Trophoblast cell (in vitro differentiated cells and primary cell): ENCODE data around the gene FLT1.

ENCODE experiments used
- DNase-seq, 2 donors: peaks; one replicate each; pipeline ENCODE4 v3.0.0-alpha.2; 2016
- H2AFZ ChIP-seq: 2 replicates; pipeline ENCODE4 v1.6.1; 2013; ENCODE audit warnings: low read length, moderate library complexity, mild to moderate bottlenecking; ENCODE audit not compliant: insufficient read depth, poor library complexity
- H2AK5ac ChIP-seq: 2 replicates; pipeline ENCODE4 v1.6.1; 2013; ENCODE audit warnings: mild to moderate bottlenecking, low read length
- H2BK120ac ChIP-seq: 2 replicates; pipeline ENCODE4 v1.6.1; 2013; ENCODE audit warnings: low read length, mild to moderate bottlenecking, moderate library complexity; ENCODE audit not compliant: insufficient read depth, poor library complexity
- H2BK12ac ChIP-seq: 2 replicates; pipeline ENCODE4 v1.6.1; 2013; ENCODE audit warnings: mild to moderate bottlenecking, low read length, moderate library complexity
- H2BK5ac ChIP-seq: 2 replicates; pipeline ENCODE4 v1.6.1; 2013; ENCODE audit warnings: low read length, low read depth, moderate library complexity, mild to moderate bottlenecking; ENCODE audit not compliant: poor library complexity
- H3K14ac ChIP-seq: 2 replicates; pipeline ENCODE4 v1.6.1; 2013; ENCODE audit warnings: mild to moderate bottlenecking, low read length
- H3K18ac ChIP-seq: 2 replicates; pipeline ENCODE4 v1.6.1; 2013; ENCODE audit warnings: mild to moderate bottlenecking, low read length
- H3K23ac ChIP-seq: 2 replicates; pipeline ENCODE4 v1.6.1; 2013; ENCODE audit warnings: low read length
- H3K27ac ChIP-seq: 2 replicates; pipeline ENCODE4 v1.5.1; 2013; ENCODE audit warnings: low read depth, mild to moderate bottlenecking, inconsistent platforms, low read length, moderate library complexity
- H3K27me3 ChIP-seq: 2 replicates; pipeline ENCODE4 v1.6.1; 2013; ENCODE audit warnings: inconsistent platforms, mild to moderate bottlenecking, low read length, moderate library complexity; ENCODE audit not compliant: insufficient read depth
- H3K36me3 ChIP-seq, 2 experiments: 1 replicate in 1 of 2; 2 replicates in 1 of 2; pipeline ENCODE4 v1.6.1; 2013; ENCODE audit warnings: low read length in 2 of 2, mild to moderate bottlenecking in 2 of 2, moderate library complexity in 1 of 2; ENCODE audit not compliant: insufficient read depth in 2 of 2, control insufficient read depth in 1 of 2
- H3K4ac ChIP-seq: 2 replicates; pipeline ENCODE4 v1.6.1; 2013; ENCODE audit warnings: low read depth, mild to moderate bottlenecking, low read length, moderate library complexity
- H3K4me1 ChIP-seq, 2 experiments: 1 replicate in 1 of 2; 2 replicates in 1 of 2; pipeline ENCODE4 v1.6.1; 2013; ENCODE audit warnings: low read length in 2 of 2, mild to moderate bottlenecking in 2 of 2, moderate library complexity in 1 of 2; ENCODE audit not compliant: insufficient read depth in 2 of 2, control insufficient read depth in 1 of 2
- H3K4me2 ChIP-seq: 2 replicates; pipeline ENCODE4 v1.6.1; 2013; ENCODE audit warnings: inconsistent platforms, mild to moderate bottlenecking, low read length, moderate library complexity
- H3K4me3 ChIP-seq: 2 replicates; pipeline ENCODE4 v1.5.1; 2013; ENCODE audit warnings: mild to moderate bottlenecking, low read depth, low read length, inconsistent platforms
- H3K79me1 ChIP-seq: one replicate; pipeline ENCODE4 v1.6.1; 2013; ENCODE audit warnings: low read length
- H3K79me2 ChIP-seq: 2 replicates; pipeline ENCODE4 v1.6.1; 2013; ENCODE audit warnings: low read length, mild to moderate bottlenecking; ENCODE audit not compliant: control insufficient read depth, insufficient read depth, poor library complexity
- H3K9ac ChIP-seq: 2 replicates; pipeline ENCODE4 v1.6.1; 2013; ENCODE audit warnings: mild to moderate bottlenecking, low read length
- H3K9me3 ChIP-seq: 2 replicates; pipeline ENCODE4 v1.6.1; 2013; ENCODE audit warnings: low read depth, mild to moderate bottlenecking, control low read depth, inconsistent platforms, low read length; ENCODE audit not compliant: insufficient read depth
- H4K12ac ChIP-seq: 2 replicates; pipeline ENCODE4 v1.6.1; 2013; ENCODE audit warnings: low read depth, mild to moderate bottlenecking, low read length, moderate library complexity
- H4K8ac ChIP-seq: 2 replicates; pipeline ENCODE4 v1.6.1; 2013; ENCODE audit warnings: low read depth, mild to moderate bottlenecking, low read length, moderate library complexity
- H4K91ac ChIP-seq: one replicate; pipeline ENCODE4 v1.6.1; 2013; ENCODE audit warnings: low read depth, mild to moderate bottlenecking, low read length, moderate library complexity
- whole genome bisulfite sequencing: extraction: QIAGEN DNeasy Blood & Tissue Kit; methylation state at CpG from one replicate; pipeline ENCODE4 v1.1.7; 2013; ENCODE audit warnings: missing lambda C conversion rate; ENCODE audit not compliant: insufficient read length, insufficient coverage; ENCODE audit errors: extremely low coverage; 5-methylcytosine and 5-hydroxymethylcytosine counted together

The FLT1 gene

GRCh38 chr13:28435917-28436316 lies 59.0 kb downstream of the FLT1 start:
- no CpG with 5 or more reads among the region's 6 CpGs for whole genome bisulfite sequencing
- Histone ChIP-seq H3K4me3 (no peak overlapping the region), H2BK120ac (no peak overlapping the region), H3K4me2 (no peak overlapping the region), H4K91ac (no peak overlapping the region), H3K9me3 (no peaks in the 10 kb centered on the region), H3K14ac (no peak overlapping the region), H3K27me3 (no peaks in the 10 kb centered on the region), H3K23ac (no peak overlapping the region), H2BK12ac (no peak overlapping the region), H3K9ac (no peak overlapping the region), H3K36me3 (no peaks in the 10 kb centered on the region), H3K4me1 (no peaks in the 10 kb centered on the region), H3K4ac (no peak overlapping the region), H3K79me2 (no peaks in the 10 kb centered on the region), H2BK5ac (no peak overlapping the region), H3K18ac (no peak overlapping the region), H3K79me1 (no peaks in the 10 kb centered on the region), H4K12ac (no peak overlapping the region), H3K27ac (no peak overlapping the region), H2AFZ (no peak overlapping the region), H2AK5ac (no peak overlapping the region), H4K8ac (no peak overlapping the region)
- DNase-seq, result no peak

- H3K14ac ChIP-seq, result no peak overlapping the region
- no peaks in the 10 kb centered on the region for H3K27me3 ChIP-seq
- H3K9me3 ChIP-seq, result no peaks in the 10 kb centered on the region
- no peak overlapping the region for H2BK12ac ChIP-seq
- no peak overlapping the region for H4K91ac ChIP-seq
- H3K23ac ChIP-seq, result no peak overlapping the region
- no peak overlapping the region for H3K4me2 ChIP-seq
- no peak overlapping the region for H3K18ac ChIP-seq
- H3K36me3 ChIP-seq, result no peaks in the 10 kb centered on the region
- H2AFZ ChIP-seq, result no peak overlapping the region
- H3K27ac ChIP-seq, result no peak overlapping the region
- no peak overlapping the region for H2BK120ac ChIP-seq
- no peak overlapping the region for H3K4me3 ChIP-seq
- no peak overlapping the region for H2BK5ac ChIP-seq
- H3K4me1 ChIP-seq, result no peaks in the 10 kb centered on the region
- DNase-seq, result no peak
- no peak overlapping the region for H3K9ac ChIP-seq
- WGBS, result no CpG with 5 or more reads among the region's 4 CpGs
- no peak overlapping the region for H2AK5ac ChIP-seq
- no peak overlapping the region for H3K4ac ChIP-seq
- no peak overlapping the region for H4K8ac ChIP-seq
- no peaks in the 10 kb centered on the region for H3K79me2 ChIP-seq
- no peak overlapping the region for H4K12ac ChIP-seq
- no peaks in the 10 kb centered on the region for H3K79me1 ChIP-seq
Observed at GRCh38 chr13:28434926-28435325, 60.0 kb downstream of the FLT1 start.

DNA sequence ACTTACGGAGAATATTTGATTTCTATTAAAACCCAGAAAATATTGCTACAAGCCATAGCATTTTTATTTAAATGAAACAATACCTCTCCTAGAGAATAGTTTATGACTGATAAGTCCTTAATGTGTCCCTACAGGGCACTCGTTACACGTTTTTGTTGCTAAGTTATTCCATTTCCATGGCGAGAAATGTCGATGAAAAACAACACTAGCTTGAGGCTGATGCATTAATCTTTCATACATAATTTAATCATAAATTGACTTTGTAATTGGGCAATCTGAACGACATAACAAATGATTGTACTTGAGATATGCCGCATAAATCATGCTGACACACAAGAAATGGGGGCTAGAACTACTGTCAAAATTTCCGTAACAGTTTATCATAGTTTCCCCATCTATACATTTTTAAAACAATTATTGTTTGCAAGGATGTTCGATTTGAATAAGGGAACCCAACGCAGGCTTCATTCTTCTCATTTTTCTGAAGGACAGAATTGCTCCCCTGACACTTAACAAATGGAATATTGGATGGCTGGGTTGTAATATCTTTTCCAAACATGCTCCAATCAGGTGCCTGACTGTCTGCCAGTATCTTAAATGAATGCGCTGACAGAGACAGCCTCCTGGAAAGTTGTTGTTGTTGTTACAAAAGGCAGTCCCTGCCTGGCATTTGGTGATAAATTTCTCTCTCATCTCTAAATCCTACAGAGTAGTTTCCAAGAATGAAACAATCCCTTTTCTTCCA lies 61.9 kb downstream of the FLT1 start:
- no peak overlapping the region for H3K14ac ChIP-seq
- peaks cover 0 to 2% of the 10 kb centered on the region in 2 experiments for H3K4me1 ChIP-seq
- WGBS, result no CpG with 5 or more reads among the region's 11 CpGs
- no peak overlapping the region for H2BK5ac ChIP-seq
- no peak overlapping the region for H2AK5ac ChIP-seq
- no peaks in the 10 kb centered on the region for H3K27me3 ChIP-seq
- no peak overlapping the region for H3K9ac ChIP-seq
- H2AFZ ChIP-seq, result no peak overlapping the region
- H2BK12ac ChIP-seq, result no peak overlapping the region
- H3K27ac ChIP-seq, result no peak overlapping the region
- H3K9me3 ChIP-seq, result no peaks in the 10 kb centered on the region
- no peaks in the 10 kb centered on the region for H3K79me1 ChIP-seq
- H3K18ac ChIP-seq, result no peak overlapping the region
- no peak overlapping the region for H2BK120ac ChIP-seq
- H4K91ac ChIP-seq, result no peak overlapping the region
- no peaks in the 10 kb centered on the region for H3K79me2 ChIP-seq
- no peak overlapping the region for H3K4me3 ChIP-seq
- H3K36me3 ChIP-seq, result no peaks in the 10 kb centered on the region
- H3K4me2 ChIP-seq, result no peak overlapping the region
- H3K4ac ChIP-seq, result no peak overlapping the region
- H4K8ac ChIP-seq, result no peak overlapping the region
- no peak overlapping the region for H3K23ac ChIP-seq
- no peak overlapping the region for H4K12ac ChIP-seq
- DNase-seq, result no peak

DNA sequence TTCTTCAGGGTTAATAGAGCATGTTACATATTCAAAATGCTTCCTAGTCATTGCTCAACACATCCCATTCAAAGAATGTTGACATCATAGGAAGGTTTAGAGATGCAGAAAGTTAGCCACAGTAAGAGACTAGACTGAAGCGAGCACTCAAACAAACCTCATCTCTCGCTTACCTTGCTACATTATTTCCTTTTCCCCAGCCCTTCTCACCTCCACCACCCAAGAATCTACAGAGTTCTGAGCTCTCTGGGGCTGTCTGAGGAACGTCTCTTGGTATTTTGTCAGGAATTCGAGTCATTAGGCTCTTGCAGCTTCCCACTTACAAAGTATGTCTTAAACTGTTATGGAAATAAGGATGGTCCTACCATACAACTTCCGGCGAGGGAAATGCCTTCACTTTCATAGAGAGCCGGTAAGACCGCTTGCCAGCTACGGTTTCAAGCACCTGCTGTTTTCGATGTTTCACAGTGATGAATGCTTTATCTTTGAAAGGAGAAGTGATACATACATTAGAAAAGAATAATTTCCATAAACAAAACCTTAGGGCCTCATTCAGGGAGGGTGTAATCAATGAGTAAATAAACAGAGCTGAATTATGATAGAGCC lies 65.1 kb downstream of the FLT1 start:
- WGBS, result no CpG with 5 or more reads among the region's 10 CpGs
- H3K79me1 ChIP-seq, result no peaks in the 10 kb centered on the region
- H3K4me3 ChIP-seq, result no peak overlapping the region
- H3K9me3 ChIP-seq, result no peaks in the 10 kb centered on the region
- H2AFZ ChIP-seq, result no peak overlapping the region
- H2BK12ac ChIP-seq, result no peak overlapping the region
- peaks cover 0 to 2% of the 10 kb centered on the region in 2 experiments for H3K36me3 ChIP-seq
- H3K18ac ChIP-seq, result no peak overlapping the region
- no peaks in the 10 kb centered on the region for H3K79me2 ChIP-seq
- no peak overlapping the region for H3K27ac ChIP-seq
- H3K4me2 ChIP-seq, result no peak overlapping the region
- no peaks in the 10 kb centered on the region for H3K27me3 ChIP-seq
- no peak overlapping the region for H2BK120ac ChIP-seq
- H3K14ac ChIP-seq, result no peak overlapping the region
- DNase-seq, result peak in 1 of 2 donors; percentile 72
- H3K4ac ChIP-seq, result no peak overlapping the region
- H3K9ac ChIP-seq, result no peak overlapping the region
- no peak overlapping the region for H4K8ac ChIP-seq
- no peak overlapping the region for H2AK5ac ChIP-seq
- H3K23ac ChIP-seq, result no peak overlapping the region
- no peak overlapping the region for H4K12ac ChIP-seq
- H3K4me1 ChIP-seq, result peaks cover 0 to 2% of the 10 kb centered on the region in 2 experiments
- no peak overlapping the region for H4K91ac ChIP-seq
- H2BK5ac ChIP-seq, result no peak overlapping the region
